ENCODE data around the gene C1orf226.

DNA sequence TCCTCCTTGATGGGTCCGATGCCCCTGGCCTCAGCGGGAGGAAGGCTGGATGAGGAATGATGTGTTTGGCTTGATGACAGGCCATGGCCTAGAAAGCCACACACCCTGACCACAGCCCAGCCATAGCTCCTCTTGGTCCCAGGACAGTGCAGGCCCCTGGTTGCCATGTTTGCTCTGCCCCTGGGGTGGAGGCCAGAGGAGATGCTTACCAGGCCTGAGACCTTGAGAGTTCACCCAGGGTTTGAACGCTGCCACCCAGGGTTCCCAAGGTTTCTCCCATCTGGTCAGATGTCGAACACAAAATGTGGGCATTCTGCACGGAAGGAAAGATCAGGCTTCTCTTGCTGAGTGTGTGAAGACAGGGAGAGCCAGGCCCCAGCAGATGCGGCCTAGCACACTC, 2.6 kb downstream of the C1orf226 start:
- TF ChIP-seq EZH2 (IDR thresholded peaks at IDR 0.05; ENCODE audit: insufficient read depth, poor library complexity, severe bottlenecking) (no peak), EZH2phosphoT487 (IDR thresholded peaks at IDR 0.05; ENCODE audit: insufficient read depth, low read depth) (no peak)

Data from GM23248 (cell line).